ENCODE data around the gene TSPAN18.

DNA sequence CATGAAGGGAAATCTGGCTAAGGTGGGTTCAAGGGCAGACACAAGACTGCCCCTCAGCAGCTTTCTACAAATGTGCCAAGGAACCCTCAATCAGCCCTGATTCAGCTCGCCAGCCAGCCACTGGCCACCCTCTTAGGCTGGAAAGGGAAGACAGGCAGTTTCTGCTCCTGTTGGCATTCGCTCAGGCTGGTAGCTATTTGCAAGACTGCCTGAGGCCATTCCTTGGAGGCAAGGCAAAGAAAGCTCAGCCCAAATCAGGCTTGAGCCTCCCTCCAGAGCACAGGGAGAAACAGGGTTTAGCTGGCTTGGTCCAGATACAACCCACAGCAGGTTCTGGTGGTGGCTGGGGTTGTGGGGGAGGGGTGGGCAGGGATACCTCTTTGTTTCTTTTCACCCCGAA lies 204.7 kb downstream of the TSPAN18 start:
- TF ChIP-seq, protein P1, sequence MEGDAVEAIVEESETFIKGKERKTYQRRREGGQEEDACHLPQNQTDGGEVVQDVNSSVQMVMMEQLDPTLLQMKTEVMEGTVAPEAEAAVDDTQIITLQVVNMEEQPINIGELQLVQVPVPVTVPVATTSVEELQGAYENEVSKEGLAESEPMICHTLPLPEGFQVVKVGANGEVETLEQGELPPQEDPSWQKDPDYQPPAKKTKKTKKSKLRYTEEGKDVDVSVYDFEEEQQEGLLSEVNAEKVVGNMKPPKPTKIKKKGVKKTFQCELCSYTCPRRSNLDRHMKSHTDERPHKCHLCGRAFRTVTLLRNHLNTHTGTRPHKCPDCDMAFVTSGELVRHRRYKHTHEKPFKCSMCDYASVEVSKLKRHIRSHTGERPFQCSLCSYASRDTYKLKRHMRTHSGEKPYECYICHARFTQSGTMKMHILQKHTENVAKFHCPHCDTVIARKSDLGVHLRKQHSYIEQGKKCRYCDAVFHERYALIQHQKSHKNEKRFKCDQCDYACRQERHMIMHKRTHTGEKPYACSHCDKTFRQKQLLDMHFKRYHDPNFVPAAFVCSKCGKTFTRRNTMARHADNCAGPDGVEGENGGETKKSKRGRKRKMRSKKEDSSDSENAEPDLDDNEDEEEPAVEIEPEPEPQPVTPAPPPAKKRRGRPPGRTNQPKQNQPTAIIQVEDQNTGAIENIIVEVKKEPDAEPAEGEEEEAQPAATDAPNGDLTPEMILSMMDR (IDR thresholded peaks at IDR 0.05): no peak
- TF ChIP-seq POLR2A (IDR thresholded peaks at IDR 0.05): no peak

All from transverse colon (tissue), 3 donors.